K562 treated with DMSO at 1 percent for 48 hours (cell line): ENCODE data around the gene GRAPL. TPM values are rescaled to one million over a fixed set of nuclear protein-coding genes. Genes with fewer than 3 reads are reported as not detected.

Experiments used
- total RNA-seq: library from RNA; unstranded; fragments of 300-600 nt; gene quantifications from 2 replicates; pipeline ENCODE4 v1.2.3, GENCODE V29; 2022; ENCODE audit warnings: low replicate concordance; ENCODE audit errors: extremely low read depth

GRAPL gene
- not detected in 2 replicates for total RNA-seq

DNA sequence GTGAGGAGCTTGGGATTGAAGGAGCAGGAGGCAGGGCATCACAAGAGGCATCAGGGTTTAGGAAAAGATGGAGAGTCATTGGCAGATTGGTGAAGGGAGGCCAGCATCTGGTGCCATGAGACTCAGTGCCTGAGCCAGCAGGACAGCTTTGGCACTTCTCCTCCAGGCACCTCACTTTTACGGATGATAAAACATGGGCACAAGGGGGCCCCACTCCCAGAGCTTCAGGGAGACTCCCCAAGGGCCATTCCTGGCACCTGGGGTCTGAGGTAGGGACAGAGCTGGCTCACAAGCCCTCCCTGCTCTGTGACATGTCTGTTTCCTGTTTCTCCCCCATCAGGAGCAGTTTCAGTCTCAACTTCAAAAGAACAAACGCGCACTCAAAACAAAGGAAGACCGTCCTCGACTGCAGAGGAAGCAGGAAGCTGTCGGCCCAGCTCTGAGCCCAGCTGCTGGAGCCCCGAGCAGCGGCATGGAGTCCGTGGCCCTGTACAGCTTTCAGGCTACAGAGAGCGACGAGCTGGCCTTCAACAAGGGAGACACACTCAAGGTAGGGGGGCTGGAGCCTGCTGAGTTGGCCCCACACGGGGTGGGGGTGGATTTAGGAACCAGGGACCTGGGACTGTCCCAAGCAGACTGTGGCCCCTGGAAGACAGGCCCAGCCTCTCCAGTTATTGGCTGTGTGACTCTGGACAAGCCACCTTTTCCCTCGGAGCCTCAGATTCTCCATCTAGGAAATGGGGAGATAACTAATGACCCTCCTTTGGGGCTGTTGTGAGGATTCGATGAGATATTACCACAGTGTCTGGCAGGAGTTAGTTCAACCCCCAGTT lies at the start of gene GRAPL:
Gene GRAPL (plus strand): TSS at position 442 of the 833 bp plus-strand sequence. CDS start 31 bp downstream, at position 473.

Other genes starting within 250 kb of the GRAPL start
- gene SLC5A10, start 175.4 kb upstream of the GRAPL start, total RNA-seq = not detected in 2 replicates
- gene FAM83G, start 122.8 kb upstream of the GRAPL start, total RNA-seq = not detected in 2 replicates
- gene GRAP, start 80.6 kb upstream of the GRAPL start, total RNA-seq = not detected in 2 replicates
- gene EPN2, start 109.8 kb downstream of the GRAPL start, total RNA-seq = not detected in 2 replicates
- not detected in 2 replicates for gene B9D1, start 235.1 kb downstream of the GRAPL start, total RNA-seq